ENCODE results near the gene SH2B3. TPM values are rescaled to one million over a fixed set of nuclear protein-coding genes. Genes with fewer than 3 reads are reported as not detected.

Gene SH2B3
- polyA plus RNA-seq, 1 donor from 2014 or later = 10.3 TPM

DNA sequence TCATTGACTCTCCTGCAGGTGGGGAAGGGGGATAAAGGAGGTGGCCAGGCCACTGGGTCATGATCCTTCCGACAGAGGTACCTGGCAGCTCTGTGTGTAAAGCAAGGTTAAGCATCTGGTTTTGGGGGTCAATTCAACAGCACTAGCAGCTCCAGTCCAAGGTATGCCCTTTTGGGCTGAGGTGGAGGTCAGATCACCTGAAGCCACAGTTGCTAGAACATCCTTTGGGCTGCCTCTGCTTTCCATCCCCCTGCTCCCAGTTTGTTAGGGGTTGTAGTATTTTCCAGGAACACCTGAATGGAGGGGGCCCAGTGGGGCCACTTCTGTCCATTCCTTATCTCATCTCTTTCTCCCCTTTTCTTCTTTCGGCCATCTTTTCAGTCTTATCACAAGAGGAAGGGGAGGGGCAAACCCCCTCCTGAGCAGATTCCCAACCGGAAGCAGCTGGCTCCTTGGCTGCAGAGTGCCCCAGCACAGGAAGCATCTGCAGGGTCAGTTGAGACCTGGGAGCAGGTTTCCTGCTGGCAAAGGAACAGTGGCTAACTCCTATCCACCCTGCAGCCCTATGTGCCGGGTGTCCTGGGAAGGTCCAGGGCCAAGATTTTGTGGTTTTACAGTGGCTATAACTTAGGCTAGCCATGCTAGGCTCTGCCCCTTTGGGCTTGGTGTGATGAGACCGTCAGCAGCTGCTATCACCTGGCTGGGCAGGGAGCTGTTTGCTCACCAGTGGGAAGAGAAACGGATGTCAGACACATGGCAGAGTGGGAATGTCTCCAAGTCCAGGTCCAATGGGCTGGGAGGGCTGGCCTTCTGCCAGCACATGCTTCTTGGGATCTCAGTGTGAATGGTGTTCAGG, 40.2 kb downstream of the SH2B3 start:
- no peaks in the 10 kb centered on the region for H3K9me3 Mint-ChIP-seq
- H3K4me1 Mint-ChIP-seq = peaks cover 37 to 58% (median 42%) of the 10 kb centered on the region in 3 donors
- H3K36me3 Mint-ChIP-seq = peaks cover 2% of the 10 kb centered on the region
- peak overlapping the region; percentile 41 to 95 (median 94) for H3K27ac Mint-ChIP-seq
- H3K27me3 Mint-ChIP-seq = no peaks in the 10 kb centered on the region
- H3K4me3 Mint-ChIP-seq = peak overlapping the region in 3 of 4 donors; percentile 30 to 73 (median 54)

DNA sequence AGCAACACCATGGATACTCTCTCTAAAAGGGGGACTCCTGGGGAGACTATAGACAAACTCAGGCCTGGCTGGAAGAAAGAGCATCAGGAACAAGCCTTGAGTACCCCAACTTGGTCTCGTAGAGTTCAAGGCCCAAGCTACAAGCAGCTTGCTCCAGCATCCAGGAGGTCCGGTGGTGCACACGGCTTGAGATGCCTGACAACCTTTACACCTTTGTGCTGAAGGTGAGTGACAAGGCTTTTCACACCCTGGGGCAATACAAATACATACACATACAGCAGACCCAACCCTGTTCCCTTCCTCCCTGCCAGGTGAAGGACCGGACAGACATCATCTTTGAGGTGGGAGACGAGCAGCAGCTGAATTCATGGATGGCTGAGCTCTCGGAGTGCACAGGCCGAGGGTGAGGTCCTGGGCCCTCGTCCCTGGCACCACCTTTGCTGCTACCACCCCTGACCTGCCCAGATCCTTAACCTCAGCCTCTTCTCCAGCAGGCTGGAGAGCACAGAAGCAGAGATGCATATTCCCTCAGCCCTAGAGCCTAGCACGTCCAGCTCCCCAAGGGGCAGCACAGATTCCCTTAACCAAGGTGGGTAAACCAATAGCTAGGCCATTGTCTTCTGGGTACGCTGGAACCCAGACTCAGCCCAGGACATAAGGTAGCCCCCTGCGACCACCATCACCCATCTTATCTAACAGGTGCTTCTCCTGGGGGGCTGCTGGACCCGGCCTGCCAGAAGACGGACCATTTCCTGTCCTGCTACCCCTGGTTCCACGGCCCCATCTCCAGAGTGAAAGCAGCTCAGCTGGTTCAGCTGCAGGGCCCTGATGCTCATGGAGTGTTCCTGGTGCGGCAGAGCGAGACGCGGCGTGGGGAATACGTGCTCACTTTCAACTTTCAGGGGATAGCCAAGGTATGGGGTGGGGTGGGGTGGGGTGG, 41.2 kb downstream of the SH2B3 start:
- H3K9me3 Mint-ChIP-seq = no peaks in the 10 kb centered on the region
- peaks cover 38 to 58% (median 46%) of the 10 kb centered on the region in 3 donors for H3K4me1 Mint-ChIP-seq
- H3K4me3 Mint-ChIP-seq = peak overlapping the region in 3 of 4 donors; percentile 30 to 55 (median 52)
- no peaks in the 10 kb centered on the region for H3K27me3 Mint-ChIP-seq
- peaks cover 2% of the 10 kb centered on the region for H3K36me3 Mint-ChIP-seq
- peak overlapping the region; percentile 41 to 95 (median 94) for H3K27ac Mint-ChIP-seq

DNA sequence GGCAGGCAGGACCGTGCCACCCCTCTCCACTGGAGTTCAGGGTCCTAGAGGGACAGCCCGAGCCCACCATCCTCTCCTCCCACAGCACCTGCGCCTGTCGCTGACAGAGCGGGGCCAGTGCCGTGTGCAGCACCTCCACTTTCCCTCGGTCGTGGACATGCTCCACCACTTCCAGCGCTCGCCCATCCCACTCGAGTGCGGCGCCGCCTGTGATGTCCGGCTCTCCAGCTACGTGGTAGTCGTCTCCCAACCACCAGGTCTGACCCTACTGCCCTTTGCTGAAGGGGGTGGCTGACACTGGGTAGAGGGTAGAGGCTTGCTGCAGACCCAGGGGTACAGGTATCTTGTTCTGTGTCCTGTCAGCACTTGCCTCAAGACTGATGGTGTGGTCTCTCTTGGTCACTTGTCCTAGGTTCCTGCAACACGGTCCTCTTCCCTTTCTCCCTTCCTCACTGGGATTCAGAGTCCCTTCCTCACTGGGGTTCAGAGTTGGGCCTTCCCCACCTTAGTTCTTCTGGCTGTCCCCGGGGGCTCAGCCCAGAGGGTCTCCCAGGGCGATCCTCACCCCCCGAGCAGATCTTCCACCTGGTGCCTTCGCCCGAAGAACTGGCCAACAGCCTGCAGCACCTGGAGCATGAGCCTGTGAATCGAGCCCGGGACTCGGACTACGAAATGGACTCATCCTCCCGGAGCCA, 42.0 kb downstream of the SH2B3 start:
- Mint-ChIP-seq H3K4me3 (peak overlapping the region in 1 of 4 donors; percentile 52), H3K9me3 (no peaks in the 10 kb centered on the region), H3K27ac (peak overlapping the region; percentile 51 to 89 (median 82)), H3K4me1 (peaks cover 35 to 54% (median 44%) of the 10 kb centered on the region in 3 donors), H3K36me3 (peaks cover 2% of the 10 kb centered on the region), H3K27me3 (no peaks in the 10 kb centered on the region)

DNA sequence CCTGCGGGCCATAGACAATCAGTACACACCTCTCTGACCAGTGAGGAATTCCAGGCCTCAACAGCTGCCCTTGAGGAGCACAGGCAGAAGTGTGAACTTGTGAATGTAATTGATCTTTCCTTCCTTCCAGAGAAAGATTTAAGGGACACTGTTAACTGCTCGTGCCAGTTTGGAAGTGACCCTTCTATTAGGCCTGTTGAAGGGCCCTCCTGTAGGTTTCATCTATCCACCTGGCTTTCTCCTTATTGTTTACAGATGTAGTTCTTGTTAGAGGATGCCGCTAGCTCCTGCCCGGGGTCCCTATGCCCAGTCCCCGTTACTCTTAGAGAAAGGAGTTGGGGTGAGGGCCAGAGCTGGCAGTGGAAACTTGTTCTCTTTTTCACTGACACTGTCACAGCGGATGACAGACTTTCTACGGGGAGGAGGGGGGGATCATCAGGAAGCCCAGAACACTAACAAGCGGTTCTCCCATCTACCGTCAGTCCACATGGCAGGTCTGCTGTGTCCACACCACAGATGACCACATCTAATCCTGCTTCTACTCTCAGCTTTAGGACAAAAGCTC, 42.6 kb downstream of the SH2B3 start:
- Mint-ChIP-seq H3K4me3 (no peak overlapping the region), H3K27me3 (no peaks in the 10 kb centered on the region), H3K36me3 (peaks cover 2% of the 10 kb centered on the region), H3K9me3 (no peaks in the 10 kb centered on the region), H3K27ac (peak overlapping the region; percentile 51 to 89 (median 82)), H3K4me1 (peaks cover 29 to 49% (median 38%) of the 10 kb centered on the region in 3 donors)

DNA sequence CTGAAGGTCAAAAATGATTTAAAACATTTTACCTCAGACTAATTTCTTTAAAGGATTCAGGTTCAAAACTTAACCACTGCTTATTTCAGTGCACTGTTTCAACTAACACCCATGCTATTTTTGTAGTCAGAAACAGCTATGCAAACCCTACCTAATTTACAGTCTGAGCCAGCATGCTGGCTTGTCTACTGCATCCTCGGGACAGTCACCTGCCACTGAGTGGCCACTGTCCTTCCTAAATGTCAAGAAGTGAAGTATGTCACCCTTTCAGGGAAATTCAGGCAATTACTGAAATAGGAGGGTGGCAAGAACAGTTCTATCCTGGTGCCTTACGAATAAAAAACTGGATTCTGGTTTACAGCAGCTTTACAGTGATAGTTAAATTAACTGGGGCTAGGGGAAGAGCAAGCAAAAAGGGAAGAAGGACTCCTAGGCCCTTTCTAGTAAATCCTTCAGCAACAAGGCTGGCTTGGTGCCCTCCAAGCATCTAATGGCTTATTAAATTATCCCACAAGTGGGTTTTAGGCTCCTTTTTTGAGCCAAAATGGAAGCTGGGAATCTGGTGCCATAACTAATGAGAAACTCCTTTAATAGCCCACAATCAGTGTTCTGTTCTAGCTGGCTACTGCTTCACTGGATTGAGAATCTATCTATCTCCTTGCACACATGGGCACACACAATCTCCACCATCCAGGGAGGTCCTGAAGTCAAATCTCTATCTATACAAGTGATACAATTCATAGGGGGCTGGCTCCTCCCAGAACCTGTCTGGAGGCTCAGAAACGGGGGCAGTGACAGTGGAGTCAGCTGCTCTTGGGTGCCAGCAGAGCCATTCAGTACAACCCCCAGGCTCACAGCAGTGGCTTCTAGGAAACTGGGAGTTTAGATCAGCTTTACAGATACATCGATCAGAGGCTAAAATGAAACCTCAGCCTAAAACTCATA, 43.4 kb downstream of the SH2B3 start:
- Mint-ChIP-seq H3K36me3 (peaks cover 2% of the 10 kb centered on the region), H3K4me3 (no peak overlapping the region), H3K27ac (peak overlapping the region; percentile 51 to 89 (median 82)), H3K9me3 (no peaks in the 10 kb centered on the region), H3K27me3 (no peaks in the 10 kb centered on the region), H3K4me1 (peaks cover 22 to 42% (median 33%) of the 10 kb centered on the region in 3 donors)

DNA sequence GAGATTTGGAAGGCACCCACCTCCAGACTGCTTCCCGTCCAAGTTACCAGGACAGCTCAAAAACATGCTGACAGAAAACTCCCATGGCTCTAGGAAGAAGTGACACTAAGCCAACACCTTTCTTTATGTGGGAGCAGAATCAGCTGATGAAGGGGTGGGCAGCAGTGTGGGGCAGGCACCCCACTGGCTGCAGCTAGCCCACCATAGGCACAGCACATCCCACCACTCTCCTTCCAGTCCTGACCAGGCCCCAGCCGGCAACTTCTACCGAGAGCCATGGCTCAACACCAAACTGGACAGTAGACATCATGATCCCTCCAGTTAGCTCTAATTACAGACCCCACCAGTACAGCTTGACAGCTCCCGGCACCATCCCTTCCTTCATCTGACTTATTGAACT, 45.0 kb downstream of the SH2B3 start:
- Mint-ChIP-seq H3K36me3 (peaks cover 2% of the 10 kb centered on the region), H3K27me3 (no peaks in the 10 kb centered on the region), H3K9me3 (no peaks in the 10 kb centered on the region), H3K4me3 (no peak overlapping the region), H3K4me1 (peaks cover 13 to 29% (median 22%) of the 10 kb centered on the region in 3 donors), H3K27ac (peak overlapping the region; percentile 36 to 84 (median 73))

DNA sequence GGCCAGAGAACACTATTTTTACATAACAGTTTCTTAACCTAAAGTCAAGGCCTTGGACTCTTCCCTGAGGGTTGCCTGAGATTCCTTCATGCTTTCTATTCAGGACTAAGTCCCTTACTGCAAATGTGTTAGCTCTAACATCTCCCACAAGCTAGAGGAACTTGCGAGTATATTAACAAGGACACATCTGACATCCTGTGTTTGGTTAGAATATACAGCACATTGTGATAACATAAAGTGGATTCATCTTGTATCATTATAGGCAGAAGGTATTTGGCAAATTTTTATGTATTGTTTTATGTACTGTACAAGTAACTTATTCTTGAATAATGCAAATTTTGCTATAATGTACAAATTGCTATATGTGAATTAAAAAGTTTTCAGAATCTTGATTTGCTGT, 45.5 kb downstream of the SH2B3 start:
- Mint-ChIP-seq H3K36me3 (peaks cover 2% of the 10 kb centered on the region), H3K4me1 (peaks cover 8 to 24% (median 22%) of the 10 kb centered on the region in 3 donors), H3K27ac (peak overlapping the region; percentile 33 to 73 (median 36)), H3K4me3 (no peak overlapping the region), H3K9me3 (no peaks in the 10 kb centered on the region), H3K27me3 (no peaks in the 10 kb centered on the region)

DNA sequence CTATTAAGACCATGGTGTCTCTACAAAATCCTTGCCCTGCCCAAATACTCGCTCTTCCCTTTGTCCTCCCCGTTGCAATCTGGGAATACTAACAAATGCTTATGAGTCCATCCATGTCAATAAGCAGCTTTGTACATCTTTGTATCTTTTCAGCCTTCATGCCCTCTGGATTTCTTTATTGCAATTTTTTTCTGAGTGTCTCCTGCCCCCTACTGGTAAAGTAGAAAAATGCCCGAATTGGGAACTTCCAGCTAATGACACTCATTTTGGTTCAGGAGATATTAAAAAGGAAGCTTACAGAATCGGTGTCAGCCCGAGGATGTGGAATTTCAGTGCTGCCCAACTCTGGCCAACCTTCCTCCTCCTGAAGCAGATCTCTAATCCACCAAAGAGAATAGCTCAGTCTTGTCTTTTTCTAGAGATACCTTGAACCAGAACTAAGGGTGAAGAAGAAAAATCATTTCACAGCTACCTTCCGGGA, 46.0 kb downstream of the SH2B3 start:
- peak overlapping the region; percentile 9 to 32 (median 16) for H3K27ac Mint-ChIP-seq
- peaks cover 6 to 22% (median 20%) of the 10 kb centered on the region in 3 donors for H3K4me1 Mint-ChIP-seq
- no peak overlapping the region for H3K4me3 Mint-ChIP-seq
- H3K27me3 Mint-ChIP-seq = no peaks in the 10 kb centered on the region
- no peaks in the 10 kb centered on the region for H3K9me3 Mint-ChIP-seq
- H3K36me3 Mint-ChIP-seq = peaks cover 2% of the 10 kb centered on the region

DNA sequence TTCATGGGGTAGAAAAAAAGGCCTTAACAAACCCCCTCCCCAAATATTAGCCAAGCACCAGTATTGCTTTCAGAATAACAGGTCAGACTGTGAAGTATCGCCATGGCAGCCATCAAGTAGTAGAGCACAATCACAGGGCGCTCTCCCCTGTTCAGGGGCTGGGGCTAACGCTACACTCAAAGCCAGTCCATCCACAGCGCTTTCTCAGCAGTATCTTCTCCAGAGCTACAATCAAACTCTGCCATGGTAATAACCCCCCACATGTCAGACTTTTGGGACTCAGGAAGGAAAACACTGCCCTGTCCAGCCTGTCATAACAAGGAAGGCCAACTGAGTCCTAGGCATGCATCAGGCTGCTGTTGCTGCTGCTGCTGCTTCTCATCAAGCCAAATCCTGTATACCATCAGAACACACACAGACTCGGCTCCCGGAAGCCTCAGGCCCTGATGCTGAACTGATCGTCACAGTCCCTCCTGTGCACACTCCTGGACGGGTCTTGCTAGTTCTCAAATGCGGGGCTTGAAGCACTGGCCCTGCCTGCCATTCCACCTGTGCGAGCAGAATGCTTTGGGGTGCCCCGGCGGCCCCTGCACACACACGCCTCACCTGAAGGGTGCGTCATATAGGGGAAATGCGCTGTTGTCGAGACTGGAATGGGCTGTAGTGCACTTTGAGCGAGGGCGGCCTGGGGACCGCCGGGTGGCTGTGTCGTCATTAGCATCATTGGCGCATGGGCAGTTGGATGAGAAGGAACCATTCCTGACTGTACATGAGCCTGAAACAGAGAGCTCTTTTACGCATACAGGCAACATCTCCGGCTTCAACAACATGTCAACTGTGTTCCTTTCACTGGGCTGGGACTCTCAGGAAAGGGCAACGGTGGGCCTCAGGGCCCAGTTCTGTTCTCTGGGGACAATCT, 47.6 kb downstream of the SH2B3 start:
- Mint-ChIP-seq H3K4me3 (no peak overlapping the region), H3K36me3 (peaks cover 2% of the 10 kb centered on the region), H3K9me3 (no peaks in the 10 kb centered on the region), H3K27me3 (no peaks in the 10 kb centered on the region), H3K27ac (peak overlapping the region; percentile 2 to 83 (median 8)), H3K4me1 (peaks cover 6 to 18% (median 16%) of the 10 kb centered on the region in 3 donors)

DNA sequence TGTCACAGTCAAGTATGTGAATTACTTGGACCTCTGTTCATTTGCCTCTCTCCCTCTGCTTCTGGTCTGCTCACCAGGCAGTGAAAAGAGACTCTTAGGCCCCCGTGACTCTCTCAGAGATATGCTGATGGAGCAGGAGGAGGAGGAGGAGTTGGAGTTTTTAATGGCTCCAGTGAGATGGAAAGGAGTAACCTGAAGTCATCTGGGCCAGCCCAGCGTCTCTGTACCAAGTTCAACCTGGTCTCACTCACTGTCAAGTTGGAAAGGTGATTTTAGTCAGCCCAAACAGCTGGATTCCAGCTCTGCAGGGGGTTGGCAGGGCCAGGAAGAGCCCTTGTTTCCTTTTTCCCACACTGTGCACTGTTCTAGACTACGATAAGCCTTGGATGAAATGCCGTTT, 48.6 kb downstream of the SH2B3 start:
- Mint-ChIP-seq H3K36me3 (peaks cover 2% of the 10 kb centered on the region), H3K4me3 (no peak overlapping the region), H3K9me3 (no peaks in the 10 kb centered on the region), H3K4me1 (peaks cover 6 to 12% (median 6%) of the 10 kb centered on the region in 3 donors), H3K27ac (peak overlapping the region in 1 of 3 donors; percentile 2), H3K27me3 (no peaks in the 10 kb centered on the region)

DNA sequence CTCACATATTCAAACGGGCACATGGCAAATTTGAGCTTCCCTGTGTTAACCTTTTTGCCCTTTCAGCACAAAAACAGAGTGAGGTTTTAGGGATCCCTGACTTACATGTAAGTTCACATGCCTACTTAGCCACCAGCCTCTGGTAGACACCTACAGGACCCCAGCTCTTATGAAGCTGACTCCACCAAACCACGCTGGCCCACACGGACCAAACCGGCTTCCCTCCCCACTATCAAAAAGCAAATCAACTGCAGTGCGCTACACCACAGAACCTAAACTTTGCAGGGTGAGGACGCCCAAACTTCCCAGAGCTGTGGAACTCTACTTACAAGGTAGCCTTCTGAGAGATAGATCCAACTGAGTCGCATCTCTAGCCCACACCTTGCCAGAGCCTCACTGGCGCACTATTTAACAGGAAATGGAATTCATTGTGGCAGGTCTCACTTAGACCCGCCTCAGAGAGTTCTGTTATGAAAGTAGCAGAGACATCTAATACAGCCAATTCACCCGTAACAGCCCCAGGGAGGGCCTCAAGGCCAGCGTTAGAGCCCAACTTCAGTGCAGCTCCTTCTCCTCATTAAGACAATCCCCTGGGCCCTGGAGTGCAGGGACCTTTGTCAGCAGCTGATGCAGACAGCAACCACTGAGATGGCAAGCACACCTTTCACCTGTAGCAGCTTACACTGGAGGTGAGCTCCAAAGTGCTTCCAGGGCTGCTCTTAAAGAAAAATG, 49.2 kb downstream of the SH2B3 start:
- H3K27me3 Mint-ChIP-seq = no peaks in the 10 kb centered on the region
- peak overlapping the region in 2 of 3 donors; percentile 57 to 59 for H3K27ac Mint-ChIP-seq
- no peak overlapping the region for H3K4me3 Mint-ChIP-seq
- peaks cover 5 to 10% (median 6%) of the 10 kb centered on the region in 3 donors for H3K4me1 Mint-ChIP-seq
- peaks cover 2% of the 10 kb centered on the region for H3K36me3 Mint-ChIP-seq
- no peaks in the 10 kb centered on the region for H3K9me3 Mint-ChIP-seq

All from IgD-negative memory B cell (primary cell).